A673 (cell line): ENCODE measurements around the gene FCRL6. TPM values are rescaled to one million over a fixed set of nuclear protein-coding genes. Genes with fewer than 3 reads are reported as not detected.

Experiments used
- BruUV-seq: library from RNA; stranded (reverse); fragments of 400-500 nt; replicated peaks from 2 replicates; lab custom pipeline; 2021; lab: Mats Ljungman, UMichigan
- CTCF ChIA-PET: fragments of 300-600 bp; sonication (Branson Sonifier 250); formaldehyde crosslinking; loops from one replicate; lab custom pipeline; 2022; ENCODE audit warnings: antibody characterized with exemption; lab: Charles Lee
- POLR2A ChIA-PET: fragments of 300-600 bp; sonication (Branson Sonifier 250); formaldehyde crosslinking; loops from one replicate; lab custom pipeline; 2022; ENCODE audit warnings: antibody characterized with exemption; ENCODE audit not compliant: low non-redundant PET; lab: Charles Lee
- DNase-seq: peaks from one replicate; pipeline ENCODE4 v3.0.0-alpha.2; 2015; ENCODE audit warnings: low spot score
- H3K27ac ChIP-seq: fragments of 200-600 bp; sonication (generic); 2 replicates; pipeline ENCODE4 v1.5.1; 2016; ENCODE audit warnings: mixed run types, low read depth, mild to moderate bottlenecking, mixed read lengths, antibody characterized with exemption, low read length; ENCODE audit not compliant: poor library complexity, severe bottlenecking
- H3K27me3 ChIP-seq: fragments of 200-600 bp; sonication (generic); replicated peaks from 2 replicates; pipeline ENCODE4 v1.6.1; 2017; ENCODE audit warnings: mixed run types, low read depth, mild to moderate bottlenecking, mixed read lengths, antibody characterized with exemption, low read length; ENCODE audit not compliant: insufficient read depth, poor library complexity
- H3K36me3 ChIP-seq: fragments of 200-600 bp; sonication (generic); 2 replicates; pipeline ENCODE4 v1.6.1; 2016; ENCODE audit warnings: mixed run types, mild to moderate bottlenecking, mixed read lengths, antibody characterized with exemption, low read length; ENCODE audit not compliant: insufficient read depth, poor library complexity, severe bottlenecking
- H3K4me1 ChIP-seq: fragments of 200-600 bp; sonication (generic); 2 replicates; pipeline ENCODE4 v1.6.1; 2017; ENCODE audit warnings: mixed run types, mild to moderate bottlenecking, mixed read lengths, antibody characterized with exemption, low read length; ENCODE audit not compliant: insufficient read depth, poor library complexity, severe bottlenecking
- H3K4me3 ChIP-seq: fragments of 200-600 bp; sonication (generic); 2 replicates; pipeline ENCODE4 v1.5.1; 2016; ENCODE audit warnings: low read depth, mixed run types, mild to moderate bottlenecking, mixed read lengths, low read length; ENCODE audit not compliant: poor library complexity, severe bottlenecking
- H3K9me3 ChIP-seq: fragments of 200-600 bp; sonication (generic); 2 replicates; pipeline ENCODE4 v1.6.1; 2016; ENCODE audit warnings: mixed run types, low read depth, mild to moderate bottlenecking, mixed read lengths, antibody characterized with exemption, low read length; ENCODE audit not compliant: poor library complexity, severe bottlenecking
- EZH2 ChIP-seq: fragments of 200-600 bp; sonication (generic); IDR thresholded peaks from 2 replicates; pipeline ENCODE4 v1.6.1; 2017; ENCODE audit warnings: borderline replicate concordance, low read depth, mild to moderate bottlenecking, mixed read lengths, antibody characterized with exemption, low read length; ENCODE audit not compliant: poor library complexity, severe bottlenecking
- intact Hi-C: fragments of 100-400 bp; cut with micrococcal nuclease; formaldehyde crosslinking; loops from one replicate; pipeline ENCODE4 v1.10.0; 2022; ENCODE audit not compliant: unreplicated experiment
- total RNA-seq: library from RNA; stranded (reverse); gene quantifications from 2 replicates; pipeline ENCODE4 v1.2.3, GENCODE V29; 2021
- TF ChIP-seq, protein P1 (sequence below): fragments of 300-800, 200-600 bp; sonication (generic); conservative IDR thresholded peaks from 2 replicates; pipeline ENCODE4 v1.5.1; 2017; ENCODE audit warnings: low read depth, mild to moderate bottlenecking, antibody characterized with exemption, low read length, moderate library complexity, mixed read lengths

FCRL6 gene
- total RNA-seq, 1 experiment from 2014 or later = 0.15 TPM

DNA sequence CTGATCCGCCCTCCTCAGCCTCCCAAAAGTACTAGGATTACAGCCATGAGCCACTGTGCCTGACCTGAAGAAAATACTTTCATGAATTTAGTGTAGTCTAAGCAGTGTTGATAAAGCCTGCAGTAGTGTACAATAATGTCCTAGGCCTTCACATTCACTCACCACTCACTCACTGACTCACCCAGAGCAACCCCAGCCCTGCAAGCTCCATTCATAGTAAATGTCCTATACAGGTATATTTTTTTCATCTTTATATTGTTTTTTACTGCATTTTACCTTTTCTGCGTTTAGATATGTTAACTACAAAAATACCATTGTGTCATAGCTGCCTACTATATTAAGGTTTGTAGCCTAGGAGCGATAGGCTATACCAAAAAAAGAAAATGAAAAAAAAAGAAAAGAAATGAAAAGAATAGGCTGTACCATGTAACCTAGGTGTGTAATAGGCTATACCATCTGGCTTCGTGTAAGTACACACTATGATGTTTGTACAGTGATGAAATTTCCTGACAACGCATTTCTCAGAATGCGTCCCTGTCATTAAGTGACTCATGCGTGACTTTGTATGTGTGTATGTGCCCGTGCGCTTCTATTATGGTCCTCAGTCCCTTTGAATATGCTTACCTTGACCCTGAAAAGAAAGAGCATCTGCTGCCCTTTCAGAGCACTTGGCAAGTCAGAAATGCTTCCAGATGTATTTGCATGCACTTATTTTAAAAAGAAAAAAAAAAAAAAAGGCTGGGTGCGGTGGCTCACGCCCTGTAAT lies 15.3 kb downstream of the FCRL6 start:
- DNase-seq = no peak
- POLR2A ChIA-PET = no interaction called here
- TF ChIP-seq, protein P1, sequence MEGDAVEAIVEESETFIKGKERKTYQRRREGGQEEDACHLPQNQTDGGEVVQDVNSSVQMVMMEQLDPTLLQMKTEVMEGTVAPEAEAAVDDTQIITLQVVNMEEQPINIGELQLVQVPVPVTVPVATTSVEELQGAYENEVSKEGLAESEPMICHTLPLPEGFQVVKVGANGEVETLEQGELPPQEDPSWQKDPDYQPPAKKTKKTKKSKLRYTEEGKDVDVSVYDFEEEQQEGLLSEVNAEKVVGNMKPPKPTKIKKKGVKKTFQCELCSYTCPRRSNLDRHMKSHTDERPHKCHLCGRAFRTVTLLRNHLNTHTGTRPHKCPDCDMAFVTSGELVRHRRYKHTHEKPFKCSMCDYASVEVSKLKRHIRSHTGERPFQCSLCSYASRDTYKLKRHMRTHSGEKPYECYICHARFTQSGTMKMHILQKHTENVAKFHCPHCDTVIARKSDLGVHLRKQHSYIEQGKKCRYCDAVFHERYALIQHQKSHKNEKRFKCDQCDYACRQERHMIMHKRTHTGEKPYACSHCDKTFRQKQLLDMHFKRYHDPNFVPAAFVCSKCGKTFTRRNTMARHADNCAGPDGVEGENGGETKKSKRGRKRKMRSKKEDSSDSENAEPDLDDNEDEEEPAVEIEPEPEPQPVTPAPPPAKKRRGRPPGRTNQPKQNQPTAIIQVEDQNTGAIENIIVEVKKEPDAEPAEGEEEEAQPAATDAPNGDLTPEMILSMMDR = no peak
- TF ChIP-seq EZH2 = no peak

DNA sequence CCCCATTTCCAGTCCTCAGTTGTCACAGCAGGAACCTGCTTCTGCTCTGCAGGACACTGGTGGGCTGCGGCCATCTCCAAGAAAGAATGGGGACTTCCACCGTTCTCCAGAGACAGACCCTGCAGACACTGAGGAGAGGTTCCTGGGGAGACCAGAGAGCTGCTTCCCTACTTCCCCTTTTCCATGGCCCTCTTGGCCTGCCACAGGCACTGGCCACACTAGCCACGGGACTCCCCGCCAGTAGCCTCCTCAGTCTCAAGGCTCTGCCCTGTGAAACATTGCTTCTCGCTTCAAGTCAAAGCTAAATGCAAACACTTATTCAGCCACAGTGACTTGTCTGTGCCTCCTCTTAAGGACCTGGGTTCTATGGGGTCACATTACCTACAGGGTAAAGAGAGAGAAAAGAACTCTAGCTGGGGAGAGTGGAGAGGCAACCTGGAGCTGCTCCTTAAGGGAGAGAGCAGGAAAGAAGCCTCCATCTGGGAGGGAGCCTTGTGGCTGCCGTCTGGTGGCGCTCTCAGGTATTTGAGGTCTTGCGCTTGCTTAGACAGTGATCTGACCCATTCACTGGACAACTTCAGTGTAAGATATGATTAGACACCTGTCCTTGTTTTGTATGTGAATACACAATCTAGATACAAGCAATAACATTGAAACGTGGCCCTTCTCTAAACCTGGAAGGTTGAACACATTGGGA lies 19.2 kb downstream of the FCRL6 start:
- Histone ChIP-seq H3K36me3 (no peaks in the 10 kb centered on the region), H3K27ac (no peak overlapping the region), H3K4me3 (no peak overlapping the region), H3K9me3 (no peaks in the 10 kb centered on the region), H3K4me1 (peaks cover 7% of the 10 kb centered on the region), H3K27me3 (no peaks in the 10 kb centered on the region)
- no TSS peak for BruUV-seq
- DNase-seq = no peak
- intact Hi-C loops = no loop called here
- CTCF ChIA-PET = no interaction called here
- POLR2A ChIA-PET = no interaction called here
- TF ChIP-seq, protein P1 = no peak
- no peak for TF ChIP-seq EZH2

More for the DNA sequence above, 15.3 kb downstream of the FCRL6 start:
- no peaks in the 10 kb centered on the region for H3K9me3 ChIP-seq
- H3K27ac ChIP-seq = no peak overlapping the region
- no peaks in the 10 kb centered on the region for H3K4me1 ChIP-seq
- intact Hi-C loops = no loop called here
- no peaks in the 10 kb centered on the region for H3K27me3 ChIP-seq
- BruUV-seq = no TSS peak
- no peaks in the 10 kb centered on the region for H3K36me3 ChIP-seq
- CTCF ChIA-PET = interaction anchor here (0.7 kb wide), 1 partner anchor 17 kb away, joined by 3 read pairs; no protein-coding TSS in a partner anchor
- no peak overlapping the region for H3K4me3 ChIP-seq

DNA sequence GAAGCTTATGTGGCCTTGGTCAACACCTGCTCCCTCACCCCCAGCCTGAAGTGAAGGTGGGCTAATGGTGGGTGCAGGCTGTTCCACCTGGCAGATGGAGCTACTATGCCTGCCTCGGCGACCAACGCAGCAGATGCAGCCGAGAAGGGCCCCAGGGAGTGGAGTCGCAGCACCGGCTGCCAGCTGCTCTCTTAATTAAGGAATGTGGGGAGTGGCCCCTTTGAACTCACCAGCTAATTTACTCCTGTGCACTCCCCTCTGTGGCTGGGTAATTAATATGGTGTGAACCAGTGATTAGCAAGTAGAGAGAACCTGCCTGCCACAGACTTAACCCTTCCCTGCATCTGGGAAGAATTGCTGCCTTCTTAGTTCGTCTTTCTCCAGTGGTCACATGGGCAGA lies 21.2 kb downstream of the FCRL6 start:
- Histone ChIP-seq H3K27ac (no peak overlapping the region), H3K4me1 (peaks cover 7% of the 10 kb centered on the region), H3K36me3 (no peaks in the 10 kb centered on the region), H3K4me3 (no peak overlapping the region), H3K27me3 (no peaks in the 10 kb centered on the region), H3K9me3 (no peaks in the 10 kb centered on the region)
- CTCF ChIA-PET = no interaction called here
- BruUV-seq = no TSS peak
- no peak for DNase-seq
- POLR2A ChIA-PET = no interaction called here
- intact Hi-C loops = no loop called here
- TF ChIP-seq EZH2 = no peak
- TF ChIP-seq, protein P1 = no peak
